ENCODE data around the gene PITPNM3. TPM values are rescaled to one million over a fixed set of nuclear protein-coding genes. Genes with fewer than 3 reads are reported as not detected.

The PITPNM3 gene
- total RNA-seq, 1 experiment from 2014 or later = 0.44 TPM

DNA sequence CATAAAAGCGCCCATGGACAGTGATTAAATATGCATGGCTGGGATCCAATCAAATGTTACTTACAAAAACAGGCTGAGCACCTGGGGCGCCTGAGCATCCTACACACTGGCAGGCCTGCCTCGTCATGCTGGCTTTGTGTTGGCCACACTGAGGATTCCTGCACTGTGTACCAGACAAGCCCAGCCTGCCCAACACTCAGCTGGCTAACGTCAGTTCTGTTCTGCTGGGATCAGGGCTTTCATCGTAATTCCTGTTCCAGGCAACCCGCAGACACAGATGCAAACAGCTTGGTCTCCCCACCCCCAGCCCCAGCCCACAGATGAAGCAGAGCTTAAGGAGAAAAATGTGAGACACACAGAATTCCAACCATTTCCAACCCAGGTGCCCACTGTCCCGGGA lies 81.4 kb downstream of the PITPNM3 start:
- TF ChIP-seq, protein P1, sequence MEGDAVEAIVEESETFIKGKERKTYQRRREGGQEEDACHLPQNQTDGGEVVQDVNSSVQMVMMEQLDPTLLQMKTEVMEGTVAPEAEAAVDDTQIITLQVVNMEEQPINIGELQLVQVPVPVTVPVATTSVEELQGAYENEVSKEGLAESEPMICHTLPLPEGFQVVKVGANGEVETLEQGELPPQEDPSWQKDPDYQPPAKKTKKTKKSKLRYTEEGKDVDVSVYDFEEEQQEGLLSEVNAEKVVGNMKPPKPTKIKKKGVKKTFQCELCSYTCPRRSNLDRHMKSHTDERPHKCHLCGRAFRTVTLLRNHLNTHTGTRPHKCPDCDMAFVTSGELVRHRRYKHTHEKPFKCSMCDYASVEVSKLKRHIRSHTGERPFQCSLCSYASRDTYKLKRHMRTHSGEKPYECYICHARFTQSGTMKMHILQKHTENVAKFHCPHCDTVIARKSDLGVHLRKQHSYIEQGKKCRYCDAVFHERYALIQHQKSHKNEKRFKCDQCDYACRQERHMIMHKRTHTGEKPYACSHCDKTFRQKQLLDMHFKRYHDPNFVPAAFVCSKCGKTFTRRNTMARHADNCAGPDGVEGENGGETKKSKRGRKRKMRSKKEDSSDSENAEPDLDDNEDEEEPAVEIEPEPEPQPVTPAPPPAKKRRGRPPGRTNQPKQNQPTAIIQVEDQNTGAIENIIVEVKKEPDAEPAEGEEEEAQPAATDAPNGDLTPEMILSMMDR (IDR thresholded peaks at IDR 0.05) = no peak
- no peak for TF ChIP-seq POLR2AphosphoS5 (IDR thresholded peaks at IDR 0.05; ENCODE audit: low read depth, low read length)
- no peak overlapping the region for H3K4me3 ChIP-seq (ENCODE audit: low read depth in 2 of 2, low read length in 2 of 2)
- no peaks in the 10 kb centered on the region for H3K36me3 ChIP-seq (ENCODE audit: control insufficient read depth, insufficient read depth, low read length)
- DNase-seq (ENCODE audit: low read depth, low spot score) (no peak), ATAC-seq (no peak)
- BruUV-seq (replicated peaks) = no TSS peak
- in situ Hi-C loops (cut with HindIII; ENCODE audit: low pct_unique_long_range_greater_than_20kb, low sequenced_read_pairs) (no loop called here), intact Hi-C loops (cut with micrococcal nuclease; ENCODE audit: unreplicated experiment) (no loop called here)
- ChIA-PET CTCF (no interaction called here), POLR2A (no interaction called here)
- H3K27me3 ChIP-seq (ENCODE audit: control insufficient read depth, insufficient read depth, low read length) = no peaks in the 10 kb centered on the region; the same call in 1 of the 2 replicates
- no peak overlapping the region for H3K27ac ChIP-seq (ENCODE audit: low read length)
- H3K4me1 ChIP-seq (ENCODE audit: control insufficient read depth, insufficient read depth, low read length) = peaks cover 3% of the 10 kb centered on the region; the same call in 1 of the 2 replicates
- no peaks in the 10 kb centered on the region for H3K9me3 ChIP-seq (ENCODE audit: control insufficient read depth, insufficient read depth, low read depth, low read length)

DNA sequence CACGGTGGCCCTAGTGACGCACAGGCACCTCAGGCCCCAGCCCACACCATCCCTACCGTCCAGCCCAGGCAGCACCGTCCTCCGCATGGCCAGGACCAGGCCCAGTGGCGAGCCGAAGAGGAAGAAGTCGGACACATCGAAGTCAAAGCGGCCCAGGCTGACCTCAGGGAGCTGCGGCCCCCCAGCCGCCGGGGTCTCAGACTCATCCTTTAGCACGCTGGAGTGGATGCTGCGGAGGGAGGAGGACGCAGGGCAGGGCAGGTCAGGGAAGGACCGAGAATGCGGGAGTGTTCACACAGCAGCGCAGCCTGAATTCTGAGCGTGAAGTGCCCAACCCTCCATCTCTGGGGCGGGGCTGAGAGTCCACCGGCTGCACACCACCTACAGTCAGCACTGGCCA lies 82.0 kb downstream of the PITPNM3 start:
- Histone ChIP-seq H3K9me3 (ENCODE audit: control insufficient read depth, insufficient read depth, low read depth, low read length) (no peaks in the 10 kb centered on the region), H3K27me3 (ENCODE audit: control insufficient read depth, insufficient read depth, low read length) (no peaks in the 10 kb centered on the region; the same call in 1 of the 2 replicates), H3K36me3 (ENCODE audit: control insufficient read depth, insufficient read depth, low read length) (no peaks in the 10 kb centered on the region), H3K27ac (ENCODE audit: low read length) (no peak overlapping the region), H3K4me1 (ENCODE audit: control insufficient read depth, insufficient read depth, low read length) (peaks cover 3% of the 10 kb centered on the region; the same call in 1 of the 2 replicates), H3K4me3 (ENCODE audit: low read depth in 2 of 2, low read length in 2 of 2) (no peak overlapping the region)
- intact Hi-C loops (cut with micrococcal nuclease; ENCODE audit: unreplicated experiment) = no loop called here
- CTCF ChIA-PET = interaction anchor here (0.5 kb wide), 1 partner anchor 58 kb away, joined by 3 read pairs; no protein-coding TSS in a partner anchor
- DNase-seq (ENCODE audit: low read depth, low spot score) (no peak), ATAC-seq (no peak)
- POLR2A ChIA-PET = no interaction called here
- TF ChIP-seq, protein P1 (IDR thresholded peaks at IDR 0.05) = no peak
- TF ChIP-seq SIN3A (IDR thresholded peaks at IDR 0.05; ENCODE audit: borderline replicate concordance, insufficient read depth, low read depth, low read length) = no peak
- TF ChIP-seq, protein P2, sequence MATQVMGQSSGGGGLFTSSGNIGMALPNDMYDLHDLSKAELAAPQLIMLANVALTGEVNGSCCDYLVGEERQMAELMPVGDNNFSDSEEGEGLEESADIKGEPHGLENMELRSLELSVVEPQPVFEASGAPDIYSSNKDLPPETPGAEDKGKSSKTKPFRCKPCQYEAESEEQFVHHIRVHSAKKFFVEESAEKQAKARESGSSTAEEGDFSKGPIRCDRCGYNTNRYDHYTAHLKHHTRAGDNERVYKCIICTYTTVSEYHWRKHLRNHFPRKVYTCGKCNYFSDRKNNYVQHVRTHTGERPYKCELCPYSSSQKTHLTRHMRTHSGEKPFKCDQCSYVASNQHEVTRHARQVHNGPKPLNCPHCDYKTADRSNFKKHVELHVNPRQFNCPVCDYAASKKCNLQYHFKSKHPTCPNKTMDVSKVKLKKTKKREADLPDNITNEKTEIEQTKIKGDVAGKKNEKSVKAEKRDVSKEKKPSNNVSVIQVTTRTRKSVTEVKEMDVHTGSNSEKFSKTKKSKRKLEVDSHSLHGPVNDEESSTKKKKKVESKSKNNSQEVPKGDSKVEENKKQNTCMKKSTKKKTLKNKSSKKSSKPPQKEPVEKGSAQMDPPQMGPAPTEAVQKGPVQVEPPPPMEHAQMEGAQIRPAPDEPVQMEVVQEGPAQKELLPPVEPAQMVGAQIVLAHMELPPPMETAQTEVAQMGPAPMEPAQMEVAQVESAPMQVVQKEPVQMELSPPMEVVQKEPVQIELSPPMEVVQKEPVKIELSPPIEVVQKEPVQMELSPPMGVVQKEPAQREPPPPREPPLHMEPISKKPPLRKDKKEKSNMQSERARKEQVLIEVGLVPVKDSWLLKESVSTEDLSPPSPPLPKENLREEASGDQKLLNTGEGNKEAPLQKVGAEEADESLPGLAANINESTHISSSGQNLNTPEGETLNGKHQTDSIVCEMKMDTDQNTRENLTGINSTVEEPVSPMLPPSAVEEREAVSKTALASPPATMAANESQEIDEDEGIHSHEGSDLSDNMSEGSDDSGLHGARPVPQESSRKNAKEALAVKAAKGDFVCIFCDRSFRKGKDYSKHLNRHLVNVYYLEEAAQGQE (IDR thresholded peaks at IDR 0.05; ENCODE audit: insufficient read depth in 1 of 2, low read depth in 2 of 2, low read length in 1 of 2) = no peak
- TF ChIP-seq POLR2AphosphoS5 (IDR thresholded peaks at IDR 0.05; ENCODE audit: low read depth, low read length) = no peak
- no peak for TF ChIP-seq TCF7L2 (IDR thresholded peaks at IDR 0.05; ENCODE audit: low read depth, low read length)
- BruUV-seq (replicated peaks) = no TSS peak
- in situ Hi-C loops (cut with HindIII; ENCODE audit: low pct_unique_long_range_greater_than_20kb, low sequenced_read_pairs) = no loop called here
